HEK293 (cell line): Measurements from ENCODE around the gene FOXRED2.

ENCODE experiments used
- KLF1 ChIP-seq: fragments of 450-650 bp; formaldehyde crosslinking; IDR thresholded peaks from 2 replicates; pipeline ENCODE4 v1.5.1; 2016; ENCODE audit warnings: missing biosample characterization, missing genetic modification characterization
- KLF9 ChIP-seq: fragments of 450-650 bp; formaldehyde crosslinking; IDR thresholded peaks from 2 replicates; pipeline ENCODE4 v1.5.1; 2016; ENCODE audit warnings: missing biosample characterization, missing genetic modification characterization, low read depth
- ZBTB7A ChIP-seq: fragments of 450-650 bp; formaldehyde crosslinking; IDR thresholded peaks from 2 replicates; pipeline ENCODE4 v1.5.1; 2016; ENCODE audit warnings: low read depth, missing biosample characterization, missing genetic modification characterization
- ZNF121 ChIP-seq: fragments of 450-650 bp; formaldehyde crosslinking; IDR thresholded peaks from 2 replicates; pipeline ENCODE4 v1.5.1; 2016; ENCODE audit warnings: missing biosample characterization, missing genetic modification characterization
- ZNF146 ChIP-seq: fragments of 450-650 bp; formaldehyde crosslinking; IDR thresholded peaks from 2 replicates; pipeline ENCODE4 v1.5.1; 2016; ENCODE audit warnings: missing biosample characterization, missing genetic modification characterization
- ZNF23 ChIP-seq: fragments of 450-650 bp; formaldehyde crosslinking; IDR thresholded peaks from 2 replicates; pipeline ENCODE4 v1.5.1; 2016; ENCODE audit warnings: missing biosample characterization, missing genetic modification characterization, borderline replicate concordance
- ZNF274 ChIP-seq, 2 experiments: fragments of 200-500 bp in 1 of 2; fragments of 450-650 bp in 1 of 2; sonication (Bioruptor generic) in 1 of 2; formaldehyde crosslinking in 1 of 2; IDR thresholded peaks; 2 replicates each; pipeline versions ENCODE4 v1.5.1 to v1.6.1; 2014 to 2016; ENCODE audit warnings: borderline replicate concordance in 1 of 2, inconsistent platforms in 1 of 2, low read length in 1 of 2, missing biosample characterization in 1 of 2, missing genetic modification characterization in 1 of 2
- ZNF324 ChIP-seq: fragments of 450-650 bp; formaldehyde crosslinking; IDR thresholded peaks from 2 replicates; pipeline ENCODE4 v1.5.1; 2016; ENCODE audit warnings: missing biosample characterization, missing genetic modification characterization
- ZNF521 ChIP-seq: fragments of 450-650 bp; formaldehyde crosslinking; IDR thresholded peaks from 2 replicates; pipeline ENCODE4 v1.5.1; 2017; ENCODE audit warnings: missing biosample characterization, mild to moderate bottlenecking, missing genetic modification characterization
- TF ChIP-seq, protein P1 (sequence below): fragments of 450-650 bp; formaldehyde crosslinking; optimal IDR thresholded peaks from 2 replicates; pipeline ENCODE3; 2016; ENCODE audit warnings: missing biosample characterization, mild to moderate bottlenecking, missing genetic modification characterization
- TF ChIP-seq, protein P2 (sequence below): fragments of 450-650 bp; formaldehyde crosslinking; IDR thresholded peaks from 2 replicates; pipeline ENCODE4 v1.5.1; 2016; ENCODE audit warnings: missing biosample characterization, missing genetic modification characterization
- TF ChIP-seq, protein P3 (sequence below): fragments of 450-650 bp; formaldehyde crosslinking; IDR thresholded peaks from 2 replicates; pipeline ENCODE4 v1.5.1; 2016; ENCODE audit warnings: missing biosample characterization, missing genetic modification characterization

DNA sequence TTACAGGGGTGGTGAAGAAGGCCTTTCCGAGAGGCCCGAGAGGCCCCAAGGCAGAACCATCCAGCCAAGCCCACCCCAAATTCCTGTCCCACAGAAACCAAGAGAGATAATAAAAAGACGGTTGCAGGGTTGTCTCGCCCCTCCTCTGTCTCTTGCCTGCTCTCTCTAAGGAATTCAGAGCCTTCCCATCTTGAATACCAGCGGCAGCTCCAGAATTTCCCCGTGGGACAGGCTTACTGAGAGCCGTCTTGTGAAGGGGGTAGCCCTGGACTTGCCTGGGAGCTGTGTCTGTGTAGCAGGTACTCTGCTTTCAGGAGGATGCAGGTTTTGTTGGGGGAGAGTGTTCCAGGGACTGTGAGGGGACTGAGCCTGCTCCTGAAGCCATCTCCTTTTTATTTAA lies 31.7 kb upstream of the FOXRED2 start:
- TF ChIP-seq ZNF121 (no peak), KLF9 (tag by site-specific recombination) (no peak), ZBTB7A (tag by site-specific recombination) (no peak), ZNF274 (IDR thresholded peaks at IDR 0.05; ENCODE audit: low read length) (no peak), ZNF274 (tag by site-specific recombination; IDR thresholded peaks at IDR 0.05; ENCODE audit: borderline replicate concordance) (no peak), ZNF23 (no peak), ZNF324 (no peak), KLF1 (tag by site-specific recombination) (no peak), ZNF521 (no peak), ZNF146 (tag by site-specific recombination) (no peak)
- TF ChIP-seq, protein P1, sequence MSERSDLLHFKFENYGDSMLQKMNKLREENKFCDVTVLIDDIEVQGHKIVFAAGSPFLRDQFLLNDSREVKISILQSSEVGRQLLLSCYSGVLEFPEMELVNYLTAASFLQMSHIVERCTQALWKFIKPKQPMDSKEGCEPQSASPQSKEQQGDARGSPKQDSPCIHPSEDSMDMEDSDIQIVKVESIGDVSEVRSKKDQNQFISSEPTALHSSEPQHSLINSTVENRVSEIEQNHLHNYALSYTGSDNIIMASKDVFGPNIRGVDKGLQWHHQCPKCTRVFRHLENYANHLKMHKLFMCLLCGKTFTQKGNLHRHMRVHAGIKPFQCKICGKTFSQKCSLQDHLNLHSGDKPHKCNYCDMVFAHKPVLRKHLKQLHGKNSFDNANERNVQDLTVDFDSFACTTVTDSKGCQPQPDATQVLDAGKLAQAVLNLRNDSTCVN (tag by site-specific recombination), result no peak
- TF ChIP-seq, protein P2, sequence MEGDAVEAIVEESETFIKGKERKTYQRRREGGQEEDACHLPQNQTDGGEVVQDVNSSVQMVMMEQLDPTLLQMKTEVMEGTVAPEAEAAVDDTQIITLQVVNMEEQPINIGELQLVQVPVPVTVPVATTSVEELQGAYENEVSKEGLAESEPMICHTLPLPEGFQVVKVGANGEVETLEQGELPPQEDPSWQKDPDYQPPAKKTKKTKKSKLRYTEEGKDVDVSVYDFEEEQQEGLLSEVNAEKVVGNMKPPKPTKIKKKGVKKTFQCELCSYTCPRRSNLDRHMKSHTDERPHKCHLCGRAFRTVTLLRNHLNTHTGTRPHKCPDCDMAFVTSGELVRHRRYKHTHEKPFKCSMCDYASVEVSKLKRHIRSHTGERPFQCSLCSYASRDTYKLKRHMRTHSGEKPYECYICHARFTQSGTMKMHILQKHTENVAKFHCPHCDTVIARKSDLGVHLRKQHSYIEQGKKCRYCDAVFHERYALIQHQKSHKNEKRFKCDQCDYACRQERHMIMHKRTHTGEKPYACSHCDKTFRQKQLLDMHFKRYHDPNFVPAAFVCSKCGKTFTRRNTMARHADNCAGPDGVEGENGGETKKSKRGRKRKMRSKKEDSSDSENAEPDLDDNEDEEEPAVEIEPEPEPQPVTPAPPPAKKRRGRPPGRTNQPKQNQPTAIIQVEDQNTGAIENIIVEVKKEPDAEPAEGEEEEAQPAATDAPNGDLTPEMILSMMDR (tag by site-specific recombination), result no peak
- TF ChIP-seq, protein P3, sequence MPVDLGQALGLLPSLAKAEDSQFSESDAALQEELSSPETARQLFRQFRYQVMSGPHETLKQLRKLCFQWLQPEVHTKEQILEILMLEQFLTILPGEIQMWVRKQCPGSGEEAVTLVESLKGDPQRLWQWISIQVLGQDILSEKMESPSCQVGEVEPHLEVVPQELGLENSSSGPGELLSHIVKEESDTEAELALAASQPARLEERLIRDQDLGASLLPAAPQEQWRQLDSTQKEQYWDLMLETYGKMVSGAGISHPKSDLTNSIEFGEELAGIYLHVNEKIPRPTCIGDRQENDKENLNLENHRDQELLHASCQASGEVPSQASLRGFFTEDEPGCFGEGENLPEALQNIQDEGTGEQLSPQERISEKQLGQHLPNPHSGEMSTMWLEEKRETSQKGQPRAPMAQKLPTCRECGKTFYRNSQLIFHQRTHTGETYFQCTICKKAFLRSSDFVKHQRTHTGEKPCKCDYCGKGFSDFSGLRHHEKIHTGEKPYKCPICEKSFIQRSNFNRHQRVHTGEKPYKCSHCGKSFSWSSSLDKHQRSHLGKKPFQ (tag by site-specific recombination), result no peak
